Trophoblast cell (in vitro differentiated cells and primary cell): ENCODE measurements around the gene MAPK8IP1.
A peak's percentile ranks its signal among the peaks of the same experiment; 100 is the strongest.
"Not testable (repeated sequence)": the region's sequence is repeated elsewhere in the genome, so short reads cannot be mapped to it uniquely, and the experiment has no call there.

Experiments
- DNase-seq, 2 donors: peaks; one replicate each; pipeline ENCODE4 v3.0.0-alpha.2; 2016
- H2AFZ ChIP-seq: 2 replicates; pipeline ENCODE4 v1.6.1; 2013; ENCODE audit warnings: low read length, moderate library complexity, mild to moderate bottlenecking; ENCODE audit not compliant: insufficient read depth, poor library complexity
- H2AK5ac ChIP-seq: 2 replicates; pipeline ENCODE4 v1.6.1; 2013; ENCODE audit warnings: mild to moderate bottlenecking, low read length
- H2BK120ac ChIP-seq: 2 replicates; pipeline ENCODE4 v1.6.1; 2013; ENCODE audit warnings: low read length, mild to moderate bottlenecking, moderate library complexity; ENCODE audit not compliant: insufficient read depth, poor library complexity
- H2BK12ac ChIP-seq: 2 replicates; pipeline ENCODE4 v1.6.1; 2013; ENCODE audit warnings: mild to moderate bottlenecking, low read length, moderate library complexity
- H2BK5ac ChIP-seq: 2 replicates; pipeline ENCODE4 v1.6.1; 2013; ENCODE audit warnings: low read length, low read depth, moderate library complexity, mild to moderate bottlenecking; ENCODE audit not compliant: poor library complexity
- H3K14ac ChIP-seq: 2 replicates; pipeline ENCODE4 v1.6.1; 2013; ENCODE audit warnings: mild to moderate bottlenecking, low read length
- H3K18ac ChIP-seq: 2 replicates; pipeline ENCODE4 v1.6.1; 2013; ENCODE audit warnings: mild to moderate bottlenecking, low read length
- H3K23ac ChIP-seq: 2 replicates; pipeline ENCODE4 v1.6.1; 2013; ENCODE audit warnings: low read length
- H3K27ac ChIP-seq: 2 replicates; pipeline ENCODE4 v1.5.1; 2013; ENCODE audit warnings: low read depth, mild to moderate bottlenecking, inconsistent platforms, low read length, moderate library complexity
- H3K27me3 ChIP-seq: 2 replicates; pipeline ENCODE4 v1.6.1; 2013; ENCODE audit warnings: inconsistent platforms, mild to moderate bottlenecking, low read length, moderate library complexity; ENCODE audit not compliant: insufficient read depth
- H3K36me3 ChIP-seq, 2 experiments: 1 replicate in 1 of 2; 2 replicates in 1 of 2; pipeline ENCODE4 v1.6.1; 2013; ENCODE audit warnings: low read length in 2 of 2, mild to moderate bottlenecking in 2 of 2, moderate library complexity in 1 of 2; ENCODE audit not compliant: insufficient read depth in 2 of 2, control insufficient read depth in 1 of 2
- H3K4ac ChIP-seq: 2 replicates; pipeline ENCODE4 v1.6.1; 2013; ENCODE audit warnings: low read depth, mild to moderate bottlenecking, low read length, moderate library complexity
- H3K4me1 ChIP-seq, 2 experiments: 1 replicate in 1 of 2; 2 replicates in 1 of 2; pipeline ENCODE4 v1.6.1; 2013; ENCODE audit warnings: low read length in 2 of 2, mild to moderate bottlenecking in 2 of 2, moderate library complexity in 1 of 2; ENCODE audit not compliant: insufficient read depth in 2 of 2, control insufficient read depth in 1 of 2
- H3K4me2 ChIP-seq: 2 replicates; pipeline ENCODE4 v1.6.1; 2013; ENCODE audit warnings: inconsistent platforms, mild to moderate bottlenecking, low read length, moderate library complexity
- H3K4me3 ChIP-seq: 2 replicates; pipeline ENCODE4 v1.5.1; 2013; ENCODE audit warnings: mild to moderate bottlenecking, low read depth, low read length, inconsistent platforms
- H3K79me1 ChIP-seq: one replicate; pipeline ENCODE4 v1.6.1; 2013; ENCODE audit warnings: low read length
- H3K79me2 ChIP-seq: 2 replicates; pipeline ENCODE4 v1.6.1; 2013; ENCODE audit warnings: low read length, mild to moderate bottlenecking; ENCODE audit not compliant: control insufficient read depth, insufficient read depth, poor library complexity
- H3K9ac ChIP-seq: 2 replicates; pipeline ENCODE4 v1.6.1; 2013; ENCODE audit warnings: mild to moderate bottlenecking, low read length
- H3K9me3 ChIP-seq: 2 replicates; pipeline ENCODE4 v1.6.1; 2013; ENCODE audit warnings: low read depth, mild to moderate bottlenecking, control low read depth, inconsistent platforms, low read length; ENCODE audit not compliant: insufficient read depth
- H4K12ac ChIP-seq: 2 replicates; pipeline ENCODE4 v1.6.1; 2013; ENCODE audit warnings: low read depth, mild to moderate bottlenecking, low read length, moderate library complexity
- H4K8ac ChIP-seq: 2 replicates; pipeline ENCODE4 v1.6.1; 2013; ENCODE audit warnings: low read depth, mild to moderate bottlenecking, low read length, moderate library complexity
- H4K91ac ChIP-seq: one replicate; pipeline ENCODE4 v1.6.1; 2013; ENCODE audit warnings: low read depth, mild to moderate bottlenecking, low read length, moderate library complexity
- WGBS: extraction: QIAGEN DNeasy Blood & Tissue Kit; methylation state at CpG from one replicate; pipeline ENCODE4 v1.1.7; 2013; ENCODE audit warnings: missing lambda C conversion rate; ENCODE audit not compliant: insufficient read length, insufficient coverage; ENCODE audit errors: extremely low coverage; 5-methylcytosine and 5-hydroxymethylcytosine counted together

Gene MAPK8IP1

DNA sequence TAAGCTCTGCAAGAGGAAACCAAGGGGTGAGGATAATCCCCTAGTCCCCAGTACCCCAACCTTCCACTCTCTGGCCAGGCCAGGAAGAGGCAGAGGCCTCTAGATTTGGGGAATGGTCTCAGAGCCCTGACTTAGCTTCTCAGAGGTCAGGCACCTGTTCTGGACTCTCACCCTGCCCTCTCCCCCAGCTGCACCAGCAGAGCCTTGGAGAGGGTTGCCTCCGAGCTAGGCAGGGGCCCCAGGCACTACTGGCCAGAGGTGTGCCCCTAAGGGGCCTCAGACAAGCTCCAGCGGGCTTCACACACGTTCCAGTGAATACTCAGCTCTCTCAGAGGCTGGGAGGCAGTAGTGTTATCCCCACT is 13.6 kb downstream of the MAPK8IP1 start:
- Histone ChIP-seq H2BK5ac (no peak overlapping the region), H3K36me3 (peaks cover 3 to 4% of the 10 kb centered on the region in 2 experiments), H3K14ac (no peak overlapping the region), H2AFZ (no peak overlapping the region), H3K4me1 (peaks cover 6 to 8% of the 10 kb centered on the region in 2 experiments), H3K23ac (no peak overlapping the region), H3K4ac (no peak overlapping the region), H3K27me3 (peaks cover 7% of the 10 kb centered on the region), H4K91ac (no peak overlapping the region), H2BK120ac (no peak overlapping the region), H3K9me3 (peaks cover 2% of the 10 kb centered on the region), H4K8ac (no peak overlapping the region), H3K4me3 (no peak overlapping the region), H3K27ac (no peak overlapping the region), H2BK12ac (no peak overlapping the region), H2AK5ac (no peak overlapping the region), H4K12ac (no peak overlapping the region), H3K4me2 (peak overlapping the region; percentile 63), H3K9ac (no peak overlapping the region), H3K18ac (no peak overlapping the region), H3K79me2 (peaks cover 1% of the 10 kb centered on the region), H3K79me1 (peaks cover 2% of the 10 kb centered on the region)
- no CpG with 5 or more reads among the region's 3 CpGs for WGBS
- no peak for DNase-seq

DNA sequence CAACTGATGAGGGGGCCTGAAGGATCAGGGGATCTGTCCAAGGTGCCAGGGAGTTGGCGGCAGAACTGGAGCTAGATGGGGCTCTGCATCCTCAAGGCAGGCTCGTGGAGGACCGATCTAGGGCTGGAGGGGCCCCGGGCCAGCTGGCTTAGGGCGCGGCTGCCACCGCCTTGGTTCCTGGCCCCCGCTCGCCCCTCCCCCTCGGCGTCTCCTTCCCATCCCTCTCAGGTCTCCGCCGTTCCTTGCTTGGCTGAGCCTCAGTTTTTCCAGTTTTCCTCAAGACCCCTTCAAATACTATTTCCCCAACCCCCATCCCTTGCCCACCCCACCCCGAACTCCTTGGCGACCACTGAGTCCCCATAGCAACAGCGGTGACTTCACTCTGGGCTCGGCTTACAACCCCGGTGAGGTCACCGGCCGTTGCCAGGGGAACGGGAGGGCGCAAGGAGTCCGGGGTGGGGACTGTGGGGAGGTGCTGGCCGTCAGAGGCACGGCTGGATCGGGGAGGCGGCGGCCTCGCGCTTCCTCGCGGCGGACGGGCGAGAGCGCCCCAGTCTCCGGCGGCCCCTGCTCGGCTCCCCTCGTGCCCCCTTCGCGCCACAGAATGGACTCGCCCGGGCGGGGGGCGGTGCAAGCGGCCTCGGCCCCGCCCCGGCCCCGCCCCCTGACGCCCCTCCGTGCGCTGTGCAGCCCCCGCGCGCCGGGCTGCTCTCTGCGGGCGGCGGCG is 14.2 kb downstream of the MAPK8IP1 start:
- peak overlapping the region; percentile 92 for H3K14ac ChIP-seq
- peak overlapping the region; percentile 90 for H2BK120ac ChIP-seq
- no peak overlapping the region for H2AK5ac ChIP-seq
- peaks cover 3 to 4% of the 10 kb centered on the region in 2 experiments for H3K36me3 ChIP-seq
- WGBS: no CpG with 5 or more reads among the region's 62 CpGs
- peak overlapping the region; percentile 78 for H4K8ac ChIP-seq
- peak overlapping the region; percentile 88 for H2AFZ ChIP-seq
- H3K18ac ChIP-seq: peak overlapping the region; percentile 91
- H3K23ac ChIP-seq: no peak overlapping the region
- H2BK12ac ChIP-seq: peak overlapping the region; percentile 56
- peaks cover 2% of the 10 kb centered on the region for H3K79me1 ChIP-seq
- peaks cover 7% of the 10 kb centered on the region for H3K27me3 ChIP-seq
- H3K9ac ChIP-seq: no peak overlapping the region
- H3K4me2 ChIP-seq: peak overlapping the region; percentile 74
- peak overlapping the region; percentile 91 for H2BK5ac ChIP-seq
- H3K27ac ChIP-seq: no peak overlapping the region
- peak overlapping the region; percentile 42 for H3K4ac ChIP-seq
- H3K79me2 ChIP-seq: peaks cover 1% of the 10 kb centered on the region
- no peak overlapping the region for H4K12ac ChIP-seq
- peaks cover 6 to 8% of the 10 kb centered on the region in 2 experiments for H3K4me1 ChIP-seq
- peak in 1 of 2 donors; percentile 53 for DNase-seq
- H3K4me3 ChIP-seq: peak overlapping the region; percentile 76
- peak overlapping the region; percentile 90 for H4K91ac ChIP-seq
- H3K9me3 ChIP-seq: no peaks in the 10 kb centered on the region

DNA sequence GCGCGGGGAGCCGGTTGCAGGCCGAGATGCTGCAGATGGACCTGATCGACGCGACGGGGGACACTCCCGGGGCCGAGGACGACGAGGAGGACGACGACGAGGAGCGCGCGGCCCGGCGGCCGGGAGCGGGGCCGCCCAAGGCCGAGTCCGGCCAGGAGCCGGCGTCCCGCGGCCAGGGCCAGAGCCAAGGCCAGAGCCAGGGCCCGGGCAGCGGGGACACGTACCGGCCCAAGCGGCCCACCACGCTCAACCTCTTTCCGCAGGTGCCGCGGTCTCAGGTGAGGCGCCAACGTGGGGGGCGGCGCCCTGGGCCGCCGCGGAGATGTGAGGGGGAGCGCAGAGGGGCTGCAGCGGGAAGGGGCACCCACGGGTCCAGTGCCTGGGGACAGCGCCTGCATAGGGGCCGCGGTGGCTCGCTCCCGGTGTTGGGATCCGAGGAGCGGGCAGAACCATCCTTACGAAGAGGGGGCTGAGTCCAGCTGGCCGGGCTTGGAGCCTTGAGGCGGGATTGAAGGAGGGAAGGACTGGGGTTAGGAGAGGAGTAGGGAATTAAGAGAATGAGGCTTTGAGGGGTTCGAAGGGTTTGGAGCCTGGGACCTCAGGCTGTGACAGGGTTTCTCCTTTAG is 14.8 kb downstream of the MAPK8IP1 start:
- H2BK12ac ChIP-seq, H3K9me3 ChIP-seq, H3K27me3 ChIP-seq, DNase-seq, H3K27ac ChIP-seq, H3K79me1 ChIP-seq, H3K14ac ChIP-seq, H2AK5ac ChIP-seq, H3K23ac ChIP-seq, H3K4ac ChIP-seq, H4K12ac ChIP-seq, H3K9ac ChIP-seq, H2BK120ac ChIP-seq, H4K8ac ChIP-seq, H3K4me1 ChIP-seq, H3K36me3 ChIP-seq, H3K18ac ChIP-seq, H3K79me2 ChIP-seq, H2BK5ac ChIP-seq, H4K91ac ChIP-seq: not testable (repeated sequence)
- WGBS: no CpG with 5 or more reads among the region's 59 CpGs
- Histone ChIP-seq H3K4me3 (peak overlapping the region; percentile 76), H3K4me2 (peak overlapping the region; percentile 79), H2AFZ (peak overlapping the region; percentile 15)

- H3K9ac ChIP-seq: no peak overlapping the region
- no peak overlapping the region for H2AK5ac ChIP-seq
Observed at GRCh38 chr11:45900916-45901617, 15.6 kb downstream of the MAPK8IP1 start.

More at GRCh38 chr11:45900916-45901617, 15.6 kb downstream of the MAPK8IP1 start:
- Histone ChIP-seq H3K18ac (no peak overlapping the region), H3K4me1 (peaks cover 6 to 9% of the 10 kb centered on the region in 2 experiments), H4K8ac (no peak overlapping the region), H3K27ac (no peak overlapping the region), H3K27me3 (peaks cover 7% of the 10 kb centered on the region), H2BK5ac (no peak overlapping the region), H3K23ac (no peak overlapping the region), H3K14ac (no peak overlapping the region), H3K79me2 (peaks cover 1% of the 10 kb centered on the region), H2AFZ (no peak overlapping the region), H4K12ac (no peak overlapping the region), H3K9me3 (no peaks in the 10 kb centered on the region), H3K4me2 (peak overlapping the region; percentile 79), H3K79me1 (peaks cover 2% of the 10 kb centered on the region), H4K91ac (no peak overlapping the region), H2BK120ac (no peak overlapping the region), H2BK12ac (no peak overlapping the region), H3K4me3 (no peak overlapping the region), H3K4ac (no peak overlapping the region), H3K36me3 (peaks cover 3 to 4% of the 10 kb centered on the region in 2 experiments)
- no CpG with 5 or more reads among the region's 8 CpGs for WGBS
- no peak for DNase-seq
